Measurements from ENCODE around the gene MRM3.

The MRM3 gene

DNA sequence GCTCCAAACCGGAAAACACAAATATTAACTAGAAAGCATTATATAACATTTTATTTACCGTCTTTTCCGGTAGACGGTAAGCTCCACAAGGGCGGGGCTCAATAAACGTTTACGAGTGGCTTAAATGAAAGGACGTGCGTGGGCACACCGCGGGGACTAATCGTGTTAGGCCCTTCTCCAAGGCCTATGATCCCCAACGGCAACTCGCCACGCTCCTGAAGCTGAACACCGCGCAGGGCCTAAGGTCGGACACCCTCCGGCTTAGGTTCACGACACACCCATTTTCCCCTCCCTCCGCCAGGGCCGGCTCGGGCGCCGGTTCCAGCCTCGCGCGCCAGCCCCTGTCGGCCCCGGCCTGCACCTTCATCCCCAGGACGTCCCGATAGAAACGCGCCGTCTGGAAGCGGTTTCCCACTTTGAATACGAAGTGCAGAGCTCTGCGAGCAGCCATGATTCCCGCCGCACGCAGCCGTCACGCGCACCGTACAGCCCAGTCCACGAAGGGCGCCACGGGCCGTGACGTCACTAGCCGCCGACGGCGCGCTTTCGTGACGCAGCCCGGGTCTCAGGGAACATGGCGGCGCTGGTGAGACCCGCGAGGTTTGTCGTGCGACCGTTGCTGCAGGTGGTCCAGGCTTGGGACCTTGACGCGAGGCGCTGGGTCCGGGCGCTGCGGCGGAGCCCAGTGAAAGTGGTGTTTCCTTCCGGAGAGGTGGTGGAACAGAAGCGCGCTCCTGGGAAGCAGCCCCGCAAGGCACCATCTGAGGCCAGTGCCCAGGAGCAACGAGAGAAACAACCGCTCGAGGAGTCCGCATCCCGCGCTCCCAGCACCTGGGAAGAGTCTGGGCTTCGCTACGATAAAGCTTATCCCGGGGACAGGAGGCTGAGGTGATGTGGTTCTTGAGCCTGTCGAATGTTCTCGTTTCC is at the start of gene MRM3, which contains the start of gene GLOD4 (continued):
- TF ChIP-seq, protein P1, sequence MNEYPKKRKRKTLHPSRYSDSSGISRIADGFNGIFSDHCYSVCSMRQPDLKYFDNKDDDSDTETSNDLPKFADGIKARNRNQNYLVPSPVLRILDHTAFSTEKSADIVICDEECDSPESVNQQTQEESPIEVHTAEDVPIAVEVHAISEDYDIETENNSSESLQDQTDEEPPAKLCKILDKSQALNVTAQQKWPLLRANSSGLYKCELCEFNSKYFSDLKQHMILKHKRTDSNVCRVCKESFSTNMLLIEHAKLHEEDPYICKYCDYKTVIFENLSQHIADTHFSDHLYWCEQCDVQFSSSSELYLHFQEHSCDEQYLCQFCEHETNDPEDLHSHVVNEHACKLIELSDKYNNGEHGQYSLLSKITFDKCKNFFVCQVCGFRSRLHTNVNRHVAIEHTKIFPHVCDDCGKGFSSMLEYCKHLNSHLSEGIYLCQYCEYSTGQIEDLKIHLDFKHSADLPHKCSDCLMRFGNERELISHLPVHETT (tag by site-specific recombination; IDR thresholded peaks at IDR 0.05): peak; percentile 88
- no peak for TF ChIP-seq TCF7L2 (IDR thresholded peaks at IDR 0.05; ENCODE audit: borderline replicate concordance, low read depth, low read length)
- no peak for TF ChIP-seq ZNF10 (tag by site-specific recombination; IDR thresholded peaks at IDR 0.05)
- TF ChIP-seq EGR2 (tag by site-specific recombination; IDR thresholded peaks at IDR 0.05; ENCODE audit: low read depth): no peak
- TF ChIP-seq, protein P2, sequence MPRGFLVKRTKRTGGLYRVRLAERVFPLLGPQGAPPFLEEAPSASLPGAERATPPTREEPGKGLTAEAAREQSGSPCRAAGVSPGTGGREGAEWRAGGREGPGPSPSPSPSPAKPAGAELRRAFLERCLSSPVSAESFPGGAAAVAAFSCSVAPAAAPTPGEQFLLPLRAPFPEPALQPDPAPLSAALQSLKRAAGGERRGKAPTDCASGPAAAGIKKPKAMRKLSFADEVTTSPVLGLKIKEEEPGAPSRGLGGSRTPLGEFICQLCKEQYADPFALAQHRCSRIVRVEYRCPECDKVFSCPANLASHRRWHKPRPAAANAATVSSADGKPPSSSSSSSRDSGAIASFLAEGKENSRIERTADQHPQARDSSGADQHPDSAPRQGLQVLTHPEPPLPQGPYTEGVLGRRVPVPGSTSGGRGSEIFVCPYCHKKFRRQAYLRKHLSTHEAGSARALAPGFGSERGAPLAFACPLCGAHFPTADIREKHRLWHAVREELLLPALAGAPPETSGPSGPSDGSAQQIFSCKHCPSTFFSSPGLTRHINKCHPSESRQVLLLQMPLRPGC (tag by site-specific recombination; IDR thresholded peaks at IDR 0.05): peak; percentile 56
- TF ChIP-seq ZNF19 (tag by site-specific recombination; IDR thresholded peaks at IDR 0.05; ENCODE audit: low read depth): no peak
- no peak for TF ChIP-seq ZNF239 (tag by site-specific recombination; IDR thresholded peaks at IDR 0.05)
- TF ChIP-seq KLF10 (tag by site-specific recombination; IDR thresholded peaks at IDR 0.05): peak; percentile 87
- TF ChIP-seq BCL11B (tag by site-specific recombination; IDR thresholded peaks at IDR 0.05; ENCODE audit: low read depth): no peak
- TF ChIP-seq ZBTB8A (tag by site-specific recombination; IDR thresholded peaks at IDR 0.05): peak; percentile 94
- no peak for TF ChIP-seq ZNF174 (tag by site-specific recombination; IDR thresholded peaks at IDR 0.05)
- TF ChIP-seq ZNF555 (tag by site-specific recombination; conservative IDR thresholded peaks at IDR 0.05): no peak
- no peak for TF ChIP-seq ZNF211 (tag by site-specific recombination; IDR thresholded peaks at IDR 0.05; ENCODE audit: low read depth)
- peak; percentile 78; the same call in 1 of the 2 replicates for TF ChIP-seq ZNF223 (tag by site-specific recombination; IDR thresholded peaks at IDR 0.05)
- no peak for TF ChIP-seq ZNF510 (tag by site-specific recombination; IDR thresholded peaks at IDR 0.05; ENCODE audit: insufficient replicate concordance)
- TF ChIP-seq, protein P3, sequence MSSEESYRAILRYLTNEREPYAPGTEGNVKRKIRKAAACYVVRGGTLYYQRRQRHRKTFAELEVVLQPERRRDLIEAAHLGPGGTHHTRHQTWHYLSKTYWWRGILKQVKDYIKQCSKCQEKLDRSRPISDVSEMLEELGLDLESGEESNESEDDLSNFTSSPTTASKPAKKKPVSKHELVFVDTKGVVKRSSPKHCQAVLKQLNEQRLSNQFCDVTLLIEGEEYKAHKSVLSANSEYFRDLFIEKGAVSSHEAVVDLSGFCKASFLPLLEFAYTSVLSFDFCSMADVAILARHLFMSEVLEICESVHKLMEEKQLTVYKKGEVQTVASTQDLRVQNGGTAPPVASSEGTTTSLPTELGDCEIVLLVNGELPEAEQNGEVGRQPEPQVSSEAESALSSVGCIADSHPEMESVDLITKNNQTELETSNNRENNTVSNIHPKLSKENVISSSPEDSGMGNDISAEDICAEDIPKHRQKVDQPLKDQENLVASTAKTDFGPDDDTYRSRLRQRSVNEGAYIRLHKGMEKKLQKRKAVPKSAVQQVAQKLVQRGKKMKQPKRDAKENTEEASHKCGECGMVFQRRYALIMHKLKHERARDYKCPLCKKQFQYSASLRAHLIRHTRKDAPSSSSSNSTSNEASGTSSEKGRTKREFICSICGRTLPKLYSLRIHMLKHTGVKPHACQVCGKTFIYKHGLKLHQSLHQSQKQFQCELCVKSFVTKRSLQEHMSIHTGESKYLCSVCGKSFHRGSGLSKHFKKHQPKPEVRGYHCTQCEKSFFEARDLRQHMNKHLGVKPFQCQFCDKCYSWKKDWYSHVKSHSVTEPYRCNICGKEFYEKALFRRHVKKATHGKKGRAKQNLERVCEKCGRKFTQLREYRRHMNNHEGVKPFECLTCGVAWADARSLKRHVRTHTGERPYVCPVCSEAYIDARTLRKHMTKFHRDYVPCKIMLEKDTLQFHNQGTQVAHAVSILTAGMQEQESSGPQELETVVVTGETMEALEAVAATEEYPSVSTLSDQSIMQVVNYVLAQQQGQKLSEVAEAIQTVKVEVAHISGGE (tag by site-specific recombination; conservative IDR thresholded peaks at IDR 0.05; ENCODE audit: low read depth): peak; percentile 20; the same call in 1 of the 2 replicates
- TF ChIP-seq ZNF843 (tag by site-specific recombination; IDR thresholded peaks at IDR 0.05): peak; percentile 79
- TF ChIP-seq ZNF133 (tag by site-specific recombination; IDR thresholded peaks at IDR 0.05): no peak
- TF ChIP-seq ZNF311 (tag by site-specific recombination; IDR thresholded peaks at IDR 0.05; ENCODE audit: borderline replicate concordance): no peak
- TF ChIP-seq ZNF585B (tag by site-specific recombination; IDR thresholded peaks at IDR 0.05): no peak
- TF ChIP-seq ZBTB48 (tag by site-specific recombination; IDR thresholded peaks at IDR 0.05): peak; percentile 62; the same call in 1 of the 2 replicates
- no peak for TF ChIP-seq ZNF248 (tag by site-specific recombination; IDR thresholded peaks at IDR 0.05)
- TF ChIP-seq ZNF366 (tag by site-specific recombination; conservative IDR thresholded peaks at IDR 0.05): no peak
- TF ChIP-seq ZNF140 (tag by site-specific recombination; IDR thresholded peaks at IDR 0.05): no peak
- TF ChIP-seq ZBTB17 (tag by site-specific recombination; IDR thresholded peaks at IDR 0.05): peak; percentile 93
- no peak for TF ChIP-seq ZNF175 (tag by site-specific recombination; IDR thresholded peaks at IDR 0.05)
- TF ChIP-seq, protein P4, sequence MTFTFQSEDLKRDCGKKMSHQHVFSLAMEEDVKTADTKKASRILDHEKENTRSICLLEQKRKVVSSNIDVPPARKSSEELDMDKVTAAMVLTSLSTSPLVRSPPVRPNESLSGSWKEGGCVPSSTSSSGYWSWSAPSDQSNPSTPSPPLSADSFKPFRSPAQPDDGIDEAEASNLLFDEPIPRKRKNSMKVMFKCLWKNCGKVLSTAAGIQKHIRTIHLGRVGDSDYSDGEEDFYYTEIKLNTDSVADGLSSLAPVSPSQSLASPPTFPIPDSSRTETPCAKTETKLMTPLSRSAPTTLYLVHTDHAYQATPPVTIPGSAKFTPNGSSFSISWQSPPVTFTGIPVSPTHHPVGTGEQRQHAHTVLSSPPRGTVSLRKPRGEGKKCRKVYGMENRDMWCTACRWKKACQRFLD (tag by site-specific recombination; IDR thresholded peaks at IDR 0.05): no peak; the same call in 1 of the 2 replicates
- no peak for TF ChIP-seq ZNF626 (tag by site-specific recombination; IDR thresholded peaks at IDR 0.05)
- no peak for TF ChIP-seq MYNN (tag by site-specific recombination; IDR thresholded peaks at IDR 0.05; ENCODE audit: borderline replicate concordance)
- TF ChIP-seq SALL2 (tag by site-specific recombination; IDR thresholded peaks at IDR 0.05; ENCODE audit: borderline replicate concordance): no peak
- TF ChIP-seq ZNF747 (tag by site-specific recombination; IDR thresholded peaks at IDR 0.05): no peak

All from HEK293 (cell line).